Measurements from ENCODE around the gene TNFRSF1B.

TNFRSF1B gene

DNA sequence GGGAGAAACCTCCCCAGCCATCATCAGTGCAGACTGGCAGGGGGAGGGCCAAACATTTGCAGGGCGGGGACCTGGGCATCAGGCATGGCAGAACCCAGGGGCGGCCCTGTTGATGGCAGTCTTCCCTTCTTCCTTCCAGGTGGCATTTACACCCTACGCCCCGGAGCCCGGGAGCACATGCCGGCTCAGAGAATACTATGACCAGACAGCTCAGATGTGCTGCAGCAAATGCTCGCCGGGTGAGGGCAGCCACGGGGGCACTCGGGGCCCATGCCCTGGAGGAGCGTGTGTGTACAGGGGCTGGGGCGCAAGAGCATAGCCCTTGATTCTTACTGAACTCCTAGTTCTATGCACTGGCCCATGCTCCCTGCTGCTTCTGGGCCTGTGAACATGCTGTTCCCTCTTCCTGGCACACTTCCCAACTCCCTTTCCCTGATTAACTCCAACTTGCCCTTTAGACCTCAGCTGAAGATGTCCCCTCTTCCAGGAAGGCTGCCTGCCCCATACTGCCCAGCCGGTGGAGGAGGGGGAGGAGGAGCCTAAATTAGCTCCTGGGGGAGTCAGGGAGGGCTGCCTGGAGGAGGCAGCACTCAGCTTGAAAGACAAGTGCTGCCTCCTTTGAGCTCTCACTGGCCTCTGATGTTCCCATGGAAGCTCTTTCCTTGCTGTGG, 22.0 kb downstream of the TNFRSF1B start:
- Mint-ChIP-seq H3K9me3 (no peaks in the 10 kb centered on the region), H3K4me3 (no peak overlapping the region), H3K36me3 (ENCODE audit: low read depth) (no peaks in the 10 kb centered on the region), H3K27me3 (ENCODE audit: low read depth, poor library complexity) (no peaks in the 10 kb centered on the region), H3K27ac (no peak overlapping the region), H3K4me1 (peaks cover 29% of the 10 kb centered on the region)
- TF ChIP-seq, protein P1, sequence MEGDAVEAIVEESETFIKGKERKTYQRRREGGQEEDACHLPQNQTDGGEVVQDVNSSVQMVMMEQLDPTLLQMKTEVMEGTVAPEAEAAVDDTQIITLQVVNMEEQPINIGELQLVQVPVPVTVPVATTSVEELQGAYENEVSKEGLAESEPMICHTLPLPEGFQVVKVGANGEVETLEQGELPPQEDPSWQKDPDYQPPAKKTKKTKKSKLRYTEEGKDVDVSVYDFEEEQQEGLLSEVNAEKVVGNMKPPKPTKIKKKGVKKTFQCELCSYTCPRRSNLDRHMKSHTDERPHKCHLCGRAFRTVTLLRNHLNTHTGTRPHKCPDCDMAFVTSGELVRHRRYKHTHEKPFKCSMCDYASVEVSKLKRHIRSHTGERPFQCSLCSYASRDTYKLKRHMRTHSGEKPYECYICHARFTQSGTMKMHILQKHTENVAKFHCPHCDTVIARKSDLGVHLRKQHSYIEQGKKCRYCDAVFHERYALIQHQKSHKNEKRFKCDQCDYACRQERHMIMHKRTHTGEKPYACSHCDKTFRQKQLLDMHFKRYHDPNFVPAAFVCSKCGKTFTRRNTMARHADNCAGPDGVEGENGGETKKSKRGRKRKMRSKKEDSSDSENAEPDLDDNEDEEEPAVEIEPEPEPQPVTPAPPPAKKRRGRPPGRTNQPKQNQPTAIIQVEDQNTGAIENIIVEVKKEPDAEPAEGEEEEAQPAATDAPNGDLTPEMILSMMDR (IDR thresholded peaks at IDR 0.05), result no peak
- no peak for DNase-seq

DNA sequence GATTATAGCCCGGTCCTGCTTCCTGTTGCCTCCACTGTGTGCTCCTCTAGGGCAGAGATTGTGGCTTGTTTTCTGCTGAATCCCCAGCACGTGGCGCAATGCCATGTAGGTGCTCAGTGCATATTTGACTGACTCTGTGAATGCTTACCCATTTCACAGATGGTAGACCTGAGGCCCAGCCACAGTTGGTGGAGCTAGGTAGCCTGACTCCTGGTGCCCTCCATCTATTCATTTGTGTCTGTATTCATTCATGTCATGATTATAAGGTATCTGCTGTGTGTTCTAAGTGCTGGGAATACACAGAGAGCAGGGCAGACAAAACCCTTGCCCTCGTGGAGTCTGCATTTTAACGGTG, 22.5 kb downstream of the TNFRSF1B start:
- Mint-ChIP-seq H3K36me3 (ENCODE audit: low read depth) (no peaks in the 10 kb centered on the region), H3K9me3 (no peaks in the 10 kb centered on the region), H3K27ac (no peak overlapping the region), H3K27me3 (ENCODE audit: low read depth, poor library complexity) (no peaks in the 10 kb centered on the region), H3K4me3 (no peak overlapping the region), H3K4me1 (peaks cover 24% of the 10 kb centered on the region)
- TF ChIP-seq, protein P1 (IDR thresholded peaks at IDR 0.05), result no peak
- no peak for DNase-seq

DNA sequence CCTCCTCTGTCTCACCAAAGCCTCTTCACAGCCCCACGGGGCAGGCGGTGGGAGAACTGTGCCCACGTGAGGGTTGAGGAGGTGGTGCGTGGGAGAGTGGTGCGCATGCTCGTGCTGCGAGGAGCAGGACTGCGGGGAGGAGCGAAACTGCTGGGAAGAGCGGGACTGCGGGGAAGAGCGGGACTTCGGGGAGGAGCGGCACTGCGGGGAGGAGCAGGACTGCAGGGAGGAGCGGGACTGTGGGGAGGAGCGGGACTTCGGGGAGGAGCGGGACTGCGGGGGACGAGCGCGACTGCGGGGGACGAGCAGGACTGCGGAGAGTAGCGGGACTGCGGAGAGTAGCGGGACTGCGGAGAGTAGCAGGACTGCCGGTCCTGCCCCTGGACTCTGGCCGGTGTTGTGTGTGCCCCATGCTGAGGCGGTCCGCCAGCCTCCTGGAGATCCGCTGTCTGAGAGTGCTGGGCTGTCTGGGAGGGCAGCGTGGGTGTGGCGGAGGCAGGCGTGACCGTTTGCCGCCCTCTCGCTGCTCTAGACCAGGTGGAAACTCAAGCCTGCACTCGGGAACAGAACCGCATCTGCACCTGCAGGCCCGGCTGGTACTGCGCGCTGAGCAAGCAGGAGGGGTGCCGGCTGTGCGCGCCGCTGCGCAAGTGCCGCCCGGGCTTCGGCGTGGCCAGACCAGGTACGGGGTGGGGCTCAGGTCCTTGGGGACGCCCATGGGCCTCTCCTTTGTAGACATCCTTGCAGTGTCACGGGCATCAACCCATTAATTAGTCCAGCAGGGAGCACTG, 24.6 kb downstream of the TNFRSF1B start:
- TF ChIP-seq, protein P1 (IDR thresholded peaks at IDR 0.05), result no peak
- H3K4me1 Mint-ChIP-seq, result peaks cover 17% of the 10 kb centered on the region
- DNase-seq, result no peak
- no peak overlapping the region for H3K4me3 Mint-ChIP-seq
- peak overlapping the region; percentile 90 for H3K27ac Mint-ChIP-seq
- H3K9me3 Mint-ChIP-seq, result no peaks in the 10 kb centered on the region
- no peaks in the 10 kb centered on the region for H3K36me3 Mint-ChIP-seq (ENCODE audit: low read depth)
- no peaks in the 10 kb centered on the region for H3K27me3 Mint-ChIP-seq (ENCODE audit: low read depth, poor library complexity)

DNA sequence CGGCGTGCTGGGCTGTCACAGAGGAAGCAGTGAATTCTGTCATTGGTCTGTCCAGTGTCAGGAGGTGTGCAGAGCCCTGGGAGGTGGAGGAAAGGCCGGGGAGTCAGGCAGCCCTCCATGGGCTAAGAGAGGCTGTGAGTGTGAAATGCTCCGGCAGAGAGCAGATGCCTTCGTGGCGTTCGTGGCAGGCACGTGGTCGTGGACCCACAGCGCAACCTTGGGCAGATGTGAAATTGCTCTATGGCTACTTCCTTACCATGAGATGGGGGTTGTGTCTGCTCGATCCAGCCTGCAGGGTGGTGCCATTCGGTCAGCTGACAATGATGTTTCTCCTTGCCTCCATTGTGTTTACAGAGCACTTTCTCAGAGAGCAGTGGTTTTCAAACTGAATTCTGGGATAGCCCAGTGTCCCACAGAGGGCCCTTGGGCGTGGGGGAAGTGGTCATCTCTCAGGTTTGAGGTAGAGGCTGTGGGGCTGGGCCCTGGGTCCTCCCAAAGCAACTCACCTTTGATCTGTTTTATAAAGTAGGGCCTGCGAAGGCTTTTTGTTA, 27.9 kb downstream of the TNFRSF1B start:
- peaks cover 33% of the 10 kb centered on the region for H3K4me1 Mint-ChIP-seq
- no peak overlapping the region for H3K4me3 Mint-ChIP-seq
- no peaks in the 10 kb centered on the region for H3K36me3 Mint-ChIP-seq (ENCODE audit: low read depth)
- no peak overlapping the region for H3K27ac Mint-ChIP-seq
- no peaks in the 10 kb centered on the region for H3K27me3 Mint-ChIP-seq (ENCODE audit: low read depth, poor library complexity)
- DNase-seq, result no peak
- TF ChIP-seq, protein P1 (IDR thresholded peaks at IDR 0.05), result no peak
- no peaks in the 10 kb centered on the region for H3K9me3 Mint-ChIP-seq

DNA sequence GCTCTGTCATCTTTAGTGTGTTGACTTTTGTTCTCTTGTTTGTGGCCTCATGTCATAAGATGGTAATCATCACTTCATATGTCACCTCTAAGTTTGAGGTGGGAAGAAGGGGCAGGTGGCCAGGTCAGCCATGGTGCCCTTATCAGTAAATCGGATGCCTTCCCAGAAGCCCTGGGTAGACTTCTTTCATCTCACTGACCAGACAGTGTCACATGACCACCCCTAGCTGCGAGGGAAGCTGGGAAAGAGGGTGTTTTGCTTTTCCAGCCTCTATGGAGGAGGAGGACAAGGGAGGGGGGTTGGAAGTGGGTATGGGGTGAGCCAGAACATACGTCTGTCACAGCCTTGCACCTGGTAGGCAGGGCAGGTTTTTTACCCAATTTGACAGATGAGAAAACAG, 28.6 kb downstream of the TNFRSF1B start:
- no peak overlapping the region for H3K4me3 Mint-ChIP-seq
- peaks cover 40% of the 10 kb centered on the region for H3K4me1 Mint-ChIP-seq
- no peaks in the 10 kb centered on the region for H3K9me3 Mint-ChIP-seq
- peaks cover under 1% of the 10 kb centered on the region for H3K27me3 Mint-ChIP-seq (ENCODE audit: low read depth, poor library complexity)
- no peak for DNase-seq
- no peaks in the 10 kb centered on the region for H3K36me3 Mint-ChIP-seq (ENCODE audit: low read depth)
- no peak overlapping the region for H3K27ac Mint-ChIP-seq
- TF ChIP-seq, protein P1 (IDR thresholded peaks at IDR 0.05), result no peak
